NCI-H460 (cell line): Measurements from ENCODE around the gene AFF3. TPM values are rescaled to one million over a fixed set of nuclear protein-coding genes. Genes with fewer than 3 reads are reported as not detected.
A peak's percentile ranks its signal among the peaks of the same experiment; 100 is the strongest.

Source experiments
- DNase-seq: peaks from one replicate; pipeline ENCODE4 v3.0.0-alpha.2; 2016; ENCODE audit warnings: low read depth; ENCODE audit errors: extremely low read depth
- total RNA-seq: library from RNA; depleted of rRNA; stranded (reverse); fragments of >200 nt; shearing (Covaris generic); gene quantifications from 2 replicates; pipeline ENCODE4 v1.2.3, GENCODE V29; 2014

The AFF3 gene
- total RNA-seq, 1 experiment from 2014 or later, result 1.1 TPM

- no peak for DNase-seq
Measured at GRCh38 chr2:99634234-99634633, 508.2 kb downstream of the AFF3 start.

GRCh38 chr2:99631700-99632099 lies 510.7 kb downstream of the AFF3 start:
- DNase-seq, result no peak

DNA sequence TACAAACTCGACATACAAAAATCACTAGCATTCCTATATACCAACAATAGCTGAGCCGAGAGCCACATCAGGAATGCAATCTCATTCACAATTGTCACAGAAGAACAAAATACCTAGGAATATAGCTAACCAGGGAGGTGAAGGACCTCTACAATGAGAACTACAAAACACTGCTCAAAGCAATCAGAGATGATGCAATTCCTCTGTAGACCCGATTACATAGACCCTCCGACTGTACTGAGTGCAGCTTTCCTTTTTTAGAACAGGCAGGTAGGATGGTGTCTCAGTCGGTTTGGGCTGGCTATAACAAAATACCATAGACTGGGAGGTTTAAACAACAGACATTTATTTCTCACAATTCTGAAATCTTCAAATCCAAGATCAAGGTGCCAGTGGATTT lies 513.1 kb downstream of the AFF3 start:
- DNase-seq, result no peak

- no peak for DNase-seq
Measured at GRCh38 chr2:99626158-99626557, 516.2 kb downstream of the AFF3 start.

DNA sequence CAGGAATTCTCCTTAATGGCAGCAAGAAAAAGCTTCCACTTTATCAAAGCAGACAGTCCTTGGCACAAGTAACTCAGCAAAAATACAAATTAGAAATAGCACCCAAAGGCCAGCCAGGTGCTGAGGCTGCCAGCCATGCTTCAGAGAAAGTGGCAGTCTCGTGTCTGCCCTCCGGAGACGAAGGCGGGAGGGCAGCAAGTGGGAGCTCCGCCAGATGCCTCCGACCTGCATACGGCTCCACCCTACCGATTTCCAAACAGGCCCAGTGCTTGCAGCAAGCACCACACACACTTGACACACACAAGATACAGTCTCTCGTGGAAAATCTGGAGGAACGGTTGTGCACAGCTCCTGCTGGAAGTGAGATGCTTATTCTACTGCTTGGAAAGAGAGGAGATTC lies 517.7 kb downstream of the AFF3 start:
- no peak for DNase-seq

- no peak for DNase-seq
Measured at GRCh38 chr2:99623613-99624012, 518.8 kb downstream of the AFF3 start.

GRCh38 chr2:99623035-99623434 lies 519.4 kb downstream of the AFF3 start:
- no peak for DNase-seq

GRCh38 chr2:99622534-99622933 lies 519.9 kb downstream of the AFF3 start:
- DNase-seq, result no peak

- no peak for DNase-seq
Measured at GRCh38 chr2:99621774-99622173, 520.6 kb downstream of the AFF3 start.

GRCh38 chr2:99621106-99621505 lies 521.3 kb downstream of the AFF3 start:
- no peak for DNase-seq

- no peak for DNase-seq
Measured at GRCh38 chr2:99619151-99619550, 523.2 kb downstream of the AFF3 start.

DNA sequence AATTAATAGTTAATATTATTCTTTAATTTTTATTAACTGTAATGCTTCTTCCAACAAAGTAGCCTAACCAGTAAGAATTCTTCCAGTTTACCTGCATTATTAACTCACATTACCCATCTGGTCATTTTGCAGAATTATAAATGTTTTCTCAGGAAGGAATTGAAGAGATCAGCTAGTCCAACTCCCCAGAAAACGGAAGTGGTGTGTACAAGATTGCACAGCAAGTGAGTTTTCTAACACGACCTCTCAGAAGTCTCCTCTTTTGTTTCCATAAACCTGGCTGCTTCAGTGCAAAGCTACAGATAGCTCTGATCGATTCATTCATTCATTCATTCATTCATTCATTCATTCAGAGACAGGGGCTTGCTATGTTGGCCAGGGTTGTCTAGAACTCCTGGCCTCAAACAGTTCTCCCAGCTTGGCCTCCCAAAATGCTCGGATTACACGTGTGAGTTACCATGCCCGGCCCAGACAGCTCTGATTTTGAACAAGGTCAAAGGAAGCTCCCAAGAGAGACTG lies 523.8 kb downstream of the AFF3 start:
- DNase-seq, result no peak

- DNase-seq, result no peak
Measured at GRCh38 chr2:99617811-99618210, 524.6 kb downstream of the AFF3 start.

- DNase-seq, result no peak
Measured at GRCh38 chr2:99615247-99615771, 527.1 kb downstream of the AFF3 start.

- peak; percentile 25 for DNase-seq
Measured at GRCh38 chr2:99613980-99614379, 528.4 kb downstream of the AFF3 start.

GRCh38 chr2:99611786-99612185 lies 530.6 kb downstream of the AFF3 start:
- no peak for DNase-seq

- no peak for DNase-seq
Measured at GRCh38 chr2:99611034-99611433, 531.4 kb downstream of the AFF3 start.

DNA sequence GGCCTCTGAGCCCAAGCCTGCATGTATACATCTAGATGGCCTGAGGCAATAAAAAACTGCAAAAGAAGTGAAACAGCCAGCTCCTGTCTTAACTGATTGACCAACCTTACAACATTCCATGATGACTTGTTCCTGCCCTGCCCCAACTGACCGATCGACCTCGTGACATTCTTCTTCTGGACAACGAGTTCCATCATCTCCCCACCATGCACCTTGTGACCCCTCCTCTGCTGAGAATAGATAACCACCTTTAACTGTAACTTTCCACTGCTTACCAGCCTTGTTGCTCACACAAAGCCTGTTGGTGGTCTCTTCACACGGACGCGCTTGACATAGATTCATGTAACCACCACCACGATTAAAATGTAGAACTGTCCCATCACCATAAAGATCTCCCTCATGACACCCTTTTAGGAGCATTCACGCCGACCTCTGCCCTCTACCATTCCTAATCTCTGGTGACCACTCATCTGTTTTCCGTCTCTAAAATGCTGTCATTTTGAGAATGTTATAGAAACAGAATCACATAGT lies 532.5 kb downstream of the AFF3 start:
- DNase-seq, result no peak

DNA sequence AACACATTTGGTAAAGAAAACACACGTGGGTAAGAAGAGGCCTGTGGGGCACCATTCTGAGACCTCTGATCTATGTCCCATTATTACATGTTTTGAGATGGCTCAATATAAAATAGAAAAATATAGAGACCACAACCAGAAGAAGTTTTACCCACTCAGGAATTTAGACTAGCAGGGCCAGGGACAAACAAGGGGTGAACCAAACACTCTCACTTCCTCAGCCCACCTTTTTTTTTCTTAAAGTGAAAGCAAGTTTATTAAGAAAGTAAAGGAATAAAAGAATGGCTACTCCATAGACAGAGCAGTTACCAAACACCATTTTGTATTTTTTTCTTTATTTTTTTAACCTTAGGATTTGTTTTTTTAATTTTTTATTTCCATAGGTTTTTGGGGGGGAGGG lies 533.5 kb downstream of the AFF3 start:
- no peak for DNase-seq

GRCh38 chr2:99607861-99608491 lies 534.4 kb downstream of the AFF3 start:
- DNase-seq, result no peak

DNA sequence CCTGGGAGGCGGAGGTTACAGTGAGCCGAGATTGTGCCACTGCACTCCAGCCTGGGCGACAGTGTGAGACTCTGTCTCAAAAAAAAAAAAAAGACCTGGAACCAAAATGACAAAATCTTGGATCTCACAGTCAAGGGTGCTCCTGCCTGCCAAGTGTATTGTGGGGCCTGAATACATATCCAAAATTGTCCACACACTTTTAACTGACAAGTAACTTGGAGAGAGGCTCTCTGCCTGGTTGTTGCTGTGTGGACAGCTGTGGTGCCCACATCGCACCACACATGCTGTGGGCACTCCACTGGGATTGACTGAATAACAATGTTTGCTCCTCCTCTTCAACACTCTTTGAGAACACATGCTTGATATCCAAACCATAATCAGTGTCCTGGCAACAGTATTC lies 534.9 kb downstream of the AFF3 start:
- no peak for DNase-seq

DNA sequence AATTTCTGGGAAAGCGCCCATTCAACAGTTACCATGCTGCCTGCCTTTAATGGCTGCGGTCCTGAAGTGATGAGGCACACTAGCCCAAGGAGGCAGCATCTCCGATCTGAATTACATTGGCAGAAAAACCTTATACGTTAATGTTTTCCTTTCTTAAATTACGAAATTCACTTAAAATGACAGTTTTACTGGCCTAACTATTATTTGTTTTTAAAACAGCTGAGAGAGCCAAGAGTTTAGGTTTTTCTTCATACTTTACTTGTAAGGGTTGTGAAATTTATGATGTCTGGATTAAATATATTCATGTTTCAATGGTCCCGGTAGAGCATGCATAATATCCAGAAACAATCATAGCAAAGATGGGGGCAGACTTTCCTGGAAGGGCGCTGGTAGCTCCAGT lies 537.4 kb downstream of the AFF3 start:
- DNase-seq, result no peak

DNA sequence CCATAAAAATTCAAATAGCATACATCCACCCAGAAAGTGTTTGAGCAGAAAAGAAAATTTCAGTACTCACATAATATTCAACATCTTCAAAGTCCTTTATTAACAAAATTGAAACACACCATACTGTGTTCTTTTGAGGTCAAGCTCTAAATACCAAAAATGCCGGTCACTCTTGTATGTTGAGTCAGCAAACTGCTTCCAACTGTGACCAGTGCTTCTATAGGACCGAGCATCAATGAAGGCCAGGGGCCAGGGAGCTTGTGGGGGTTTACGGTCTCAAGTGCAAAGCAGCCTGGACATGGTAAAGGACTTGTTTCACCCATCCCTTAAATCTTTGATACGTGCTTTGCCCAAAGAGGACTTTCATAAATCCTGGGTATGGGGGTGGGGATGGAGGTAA lies 539.9 kb downstream of the AFF3 start:
- no peak for DNase-seq
